SU-DHL-6 (cell line): ENCODE measurements around the gene LAMA3.

Experiments
- H2AFZ ChIP-seq: fragments of 200-600 bp; sonication (generic); 2 replicates; pipeline ENCODE4 v1.6.1; 2014; ENCODE audit warnings: low read depth, mild to moderate bottlenecking, moderate library complexity, mixed read lengths, antibody characterized with exemption, low read length; ENCODE audit not compliant: severe bottlenecking
- H3F3A ChIP-seq: fragments of 200-600 bp; shearing (Covaris generic); 2 replicates; pipeline ENCODE4 v1.6.0; 2016; ENCODE audit warnings: antibody characterized with exemption, mild to moderate bottlenecking; ENCODE audit not compliant: insufficient read depth
- H3K27ac ChIP-seq: fragments of 200-600 bp; sonication (generic); 2 replicates; pipeline ENCODE4 v1.5.1; 2016; ENCODE audit warnings: low read depth, mild to moderate bottlenecking, low read length, moderate library complexity, mixed read lengths
- H3K27me3 ChIP-seq: fragments of 200-600 bp; sonication (generic), shearing (Covaris generic); 2 replicates; pipeline ENCODE4 v1.6.0; 2014; ENCODE audit warnings: mild to moderate bottlenecking, low read length
- H3K36me3 ChIP-seq: fragments of 200-600 bp; sonication (generic); 2 replicates; pipeline ENCODE4 v1.6.1; 2014; ENCODE audit warnings: mild to moderate bottlenecking, low read length, mixed read lengths
- H3K4me2 ChIP-seq: fragments of 300-600, 200-600 bp; shearing (Covaris generic), sonication (generic); 2 replicates; pipeline ENCODE4 v1.6.0; 2014; ENCODE audit warnings: low read length, low read depth, mild to moderate bottlenecking; ENCODE audit not compliant: poor library complexity, severe bottlenecking
- H3K4me3 ChIP-seq: fragments of 200-600 bp; sonication (generic); 2 replicates; pipeline ENCODE4 v1.5.1; 2014; ENCODE audit warnings: antibody characterized with exemption, low read length, mild to moderate bottlenecking, mixed read lengths; ENCODE audit not compliant: insufficient read depth, poor library complexity, severe bottlenecking
- H3K79me2 ChIP-seq: fragments of 200-600 bp; sonication (generic); 2 replicates; pipeline ENCODE4 v1.6.1; 2014; ENCODE audit warnings: mild to moderate bottlenecking, low read length, moderate library complexity; ENCODE audit not compliant: insufficient read depth
- H3K9ac ChIP-seq: fragments of 200-600 bp; sonication (generic); 2 replicates; pipeline ENCODE4 v1.7.0; 2014; ENCODE audit warnings: mild to moderate bottlenecking, low read length
- H3K9me2 ChIP-seq: fragments of 200-600 bp; sonication (generic); replicated peaks from 2 replicates; pipeline ENCODE4 v1.6.1; 2014; ENCODE audit warnings: low read length; ENCODE audit not compliant: insufficient read depth
- H3K9me3 ChIP-seq: fragments of 200-600 bp; sonication (generic); 2 replicates; pipeline ENCODE4 v1.6.1; 2014; ENCODE audit warnings: low read length, mixed read lengths; ENCODE audit not compliant: insufficient read depth
- H4K20me1 ChIP-seq: fragments of 200-600 bp; sonication (generic); 2 replicates; pipeline ENCODE4 v1.6.1; 2014; ENCODE audit warnings: low read depth, mild to moderate bottlenecking, antibody characterized with exemption, low read length, moderate library complexity, mixed read lengths
- EZH2phosphoT487 ChIP-seq: fragments of 200-600 bp; sonication (generic), shearing (Covaris generic); conservative IDR thresholded peaks from 2 replicates; pipeline ENCODE4 v1.6.1; 2018; ENCODE audit warnings: mild to moderate bottlenecking, antibody characterized with exemption, low read length, moderate library complexity, mixed read lengths
- TF ChIP-seq, protein P1 (sequence below): fragments of 200-600 bp; sonication (generic); IDR thresholded peaks from one replicate; pipeline ENCODE4 v1.5.1; 2017; ENCODE audit warnings: antibody characterized with exemption, mild to moderate bottlenecking, low read length, moderate library complexity; ENCODE audit not compliant: insufficient read depth, poor library complexity, severe bottlenecking

Gene LAMA3

GRCh38 chr18:23880931-23881617 is 191.8 kb downstream of the LAMA3 start:
- no peaks in the 10 kb centered on the region for H3K27me3 ChIP-seq
- H3K79me2 ChIP-seq = no peaks in the 10 kb centered on the region
- H3K9me2 ChIP-seq = no peaks in the 10 kb centered on the region
- no peak overlapping the region for H2AFZ ChIP-seq
- no peak overlapping the region for H3K4me3 ChIP-seq
- no peak for TF ChIP-seq EZH2phosphoT487
- TF ChIP-seq, protein P1, sequence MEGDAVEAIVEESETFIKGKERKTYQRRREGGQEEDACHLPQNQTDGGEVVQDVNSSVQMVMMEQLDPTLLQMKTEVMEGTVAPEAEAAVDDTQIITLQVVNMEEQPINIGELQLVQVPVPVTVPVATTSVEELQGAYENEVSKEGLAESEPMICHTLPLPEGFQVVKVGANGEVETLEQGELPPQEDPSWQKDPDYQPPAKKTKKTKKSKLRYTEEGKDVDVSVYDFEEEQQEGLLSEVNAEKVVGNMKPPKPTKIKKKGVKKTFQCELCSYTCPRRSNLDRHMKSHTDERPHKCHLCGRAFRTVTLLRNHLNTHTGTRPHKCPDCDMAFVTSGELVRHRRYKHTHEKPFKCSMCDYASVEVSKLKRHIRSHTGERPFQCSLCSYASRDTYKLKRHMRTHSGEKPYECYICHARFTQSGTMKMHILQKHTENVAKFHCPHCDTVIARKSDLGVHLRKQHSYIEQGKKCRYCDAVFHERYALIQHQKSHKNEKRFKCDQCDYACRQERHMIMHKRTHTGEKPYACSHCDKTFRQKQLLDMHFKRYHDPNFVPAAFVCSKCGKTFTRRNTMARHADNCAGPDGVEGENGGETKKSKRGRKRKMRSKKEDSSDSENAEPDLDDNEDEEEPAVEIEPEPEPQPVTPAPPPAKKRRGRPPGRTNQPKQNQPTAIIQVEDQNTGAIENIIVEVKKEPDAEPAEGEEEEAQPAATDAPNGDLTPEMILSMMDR = no peak
- H3F3A ChIP-seq = no peaks in the 10 kb centered on the region
- no peaks in the 10 kb centered on the region for H4K20me1 ChIP-seq
- no peaks in the 10 kb centered on the region for H3K9me3 ChIP-seq
- H3K4me2 ChIP-seq = no peak overlapping the region
- no peak overlapping the region for H3K9ac ChIP-seq
- no peaks in the 10 kb centered on the region for H3K36me3 ChIP-seq
- H3K27ac ChIP-seq = no peak overlapping the region

DNA sequence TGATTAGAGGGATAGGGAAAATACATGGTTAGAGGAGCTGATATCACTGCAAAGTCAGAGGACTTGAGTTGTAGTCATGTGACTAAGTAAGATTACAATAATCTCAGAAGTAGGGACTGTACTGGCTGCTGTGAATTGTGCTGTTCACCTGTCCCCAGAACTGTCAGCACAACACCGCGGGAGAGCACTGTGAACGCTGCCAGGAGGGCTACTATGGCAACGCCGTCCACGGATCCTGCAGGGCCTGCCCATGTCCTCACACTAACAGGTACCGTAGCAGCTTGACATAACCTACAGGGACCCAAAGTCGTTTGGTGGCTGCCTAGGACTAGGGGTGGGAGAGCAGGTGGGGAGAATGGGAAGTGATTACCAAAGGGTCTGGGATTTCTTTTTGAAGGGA is 192.5 kb downstream of the LAMA3 start:
- no peaks in the 10 kb centered on the region for H3F3A ChIP-seq
- H3K9ac ChIP-seq = no peak overlapping the region
- H3K4me3 ChIP-seq = no peak overlapping the region
- TF ChIP-seq, protein P1 = no peak
- no peak for TF ChIP-seq EZH2phosphoT487
- no peaks in the 10 kb centered on the region for H3K79me2 ChIP-seq
- no peaks in the 10 kb centered on the region for H3K9me3 ChIP-seq
- no peak overlapping the region for H2AFZ ChIP-seq
- H3K36me3 ChIP-seq = no peaks in the 10 kb centered on the region
- H3K27me3 ChIP-seq = no peaks in the 10 kb centered on the region
- H3K9me2 ChIP-seq = no peaks in the 10 kb centered on the region
- H4K20me1 ChIP-seq = no peaks in the 10 kb centered on the region
- H3K27ac ChIP-seq = no peak overlapping the region
- H3K4me2 ChIP-seq = no peak overlapping the region

- no peak overlapping the region for H2AFZ ChIP-seq
- H3K27me3 ChIP-seq = no peaks in the 10 kb centered on the region
- H3K27ac ChIP-seq = no peak overlapping the region
- H3F3A ChIP-seq = no peaks in the 10 kb centered on the region
- no peak overlapping the region for H3K9ac ChIP-seq
- H3K4me2 ChIP-seq = no peak overlapping the region
- H3K4me3 ChIP-seq = no peak overlapping the region
- H3K79me2 ChIP-seq = no peaks in the 10 kb centered on the region
- H4K20me1 ChIP-seq = no peaks in the 10 kb centered on the region
- no peaks in the 10 kb centered on the region for H3K36me3 ChIP-seq
- TF ChIP-seq, protein P1 = no peak
- no peak for TF ChIP-seq EZH2phosphoT487
- H3K9me2 ChIP-seq = no peaks in the 10 kb centered on the region
- H3K9me3 ChIP-seq = no peaks in the 10 kb centered on the region
These were observed 193.5 kb downstream of the LAMA3 start for GRCh38 chr18:23882616-23883276.
